Measurements from ENCODE around the gene TATDN3. TPM values are rescaled to one million over a fixed set of nuclear protein-coding genes. Genes with fewer than 3 reads are reported as not detected.
"Not testable (repeated sequence)": the region's sequence is repeated elsewhere in the genome, so short reads cannot be mapped to it uniquely, and the experiment has no call there.

The TATDN3 gene
- total RNA-seq, 1 donor: 14.1 TPM

DNA sequence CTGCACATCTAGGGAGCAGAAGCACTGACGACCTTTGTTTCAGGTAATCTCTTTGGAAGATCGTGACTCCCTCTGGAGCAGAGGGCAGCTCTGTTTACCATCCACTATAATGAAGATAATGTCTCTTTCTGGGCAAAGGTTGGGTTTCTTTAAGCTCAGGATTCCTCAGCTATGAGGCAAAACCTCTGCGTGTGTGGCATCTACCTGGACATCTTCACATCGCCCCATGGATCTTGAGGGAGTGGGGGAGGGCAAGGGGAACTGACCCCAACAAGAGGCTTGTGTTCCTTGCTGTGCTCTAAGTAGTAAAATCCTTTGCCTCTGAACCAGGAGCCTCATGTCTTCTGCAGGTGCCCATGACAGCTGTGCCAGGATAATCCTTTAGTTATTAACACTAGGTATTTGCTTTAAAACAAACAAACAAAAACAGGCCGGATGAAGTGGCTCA lies 36.2 kb downstream of the TATDN3 start:
- H3K27me3 ChIP-seq (ENCODE audit: insufficient read depth, low read length): no peaks in the 10 kb centered on the region
- no peaks in the 10 kb centered on the region for H3K4me1 ChIP-seq (ENCODE audit: insufficient read depth, low read length)
- no peak overlapping the region for H2AFZ ChIP-seq (ENCODE audit: low read length)
- DNase-seq (ENCODE audit: insufficient read length, low spot score, missing footprints): no peak
- no peaks in the 10 kb centered on the region for H4K20me1 ChIP-seq (ENCODE audit: insufficient read depth, low read length)
- no peak overlapping the region for H3K27ac ChIP-seq (ENCODE audit: low read depth, low read length)
- H3K36me3 ChIP-seq (ENCODE audit: insufficient read depth, low read length): no peaks in the 10 kb centered on the region
- H3K79me2 ChIP-seq (ENCODE audit: insufficient read depth, low read length): no peaks in the 10 kb centered on the region
- H3K9me3 ChIP-seq (ENCODE audit: low read depth, low read length): peaks cover 6% of the 10 kb centered on the region
- no peak for TF ChIP-seq CTCF (IDR thresholded peaks at IDR 0.05; ENCODE audit: extremely low read depth, low read depth, low read length)
- no peak overlapping the region for H3K4me2 ChIP-seq (ENCODE audit: insufficient read depth, low read length)
- no peak overlapping the region for H3K4me3 ChIP-seq (ENCODE audit: insufficient read depth, low read length)

DNA sequence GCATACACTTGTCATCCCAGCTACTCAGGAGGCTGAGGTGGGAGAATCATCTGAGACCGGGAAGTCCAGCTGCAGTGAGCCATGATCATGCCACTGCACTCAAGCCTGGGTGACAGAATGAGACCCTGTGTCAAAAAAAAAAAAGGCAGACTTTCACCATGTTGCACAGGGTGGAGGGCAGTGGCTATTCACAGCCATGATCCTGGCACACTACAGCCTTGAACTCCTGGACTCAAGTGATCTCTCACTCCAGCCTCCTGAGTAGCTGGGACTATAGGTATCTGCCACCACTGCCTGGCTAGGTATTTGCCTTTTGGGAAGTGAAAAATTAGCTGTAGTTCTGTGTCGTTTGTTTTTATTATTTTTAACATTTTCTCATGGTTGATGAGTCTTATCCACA lies 36.7 kb downstream of the TATDN3 start:
- no peaks in the 10 kb centered on the region for H3K4me1 ChIP-seq (ENCODE audit: insufficient read depth, low read length)
- no peaks in the 10 kb centered on the region for H3K36me3 ChIP-seq (ENCODE audit: insufficient read depth, low read length)
- no peak overlapping the region for H3K4me2 ChIP-seq (ENCODE audit: insufficient read depth, low read length)
- TF ChIP-seq CTCF (IDR thresholded peaks at IDR 0.05; ENCODE audit: extremely low read depth, low read depth, low read length): no peak
- peak; percentile 3 for DNase-seq (ENCODE audit: insufficient read length, low spot score, missing footprints)
- H3K4me3 ChIP-seq (ENCODE audit: insufficient read depth, low read length): no peak overlapping the region
- no peak overlapping the region for H3K27ac ChIP-seq (ENCODE audit: low read depth, low read length)
- H2AFZ ChIP-seq (ENCODE audit: low read length): no peak overlapping the region
- no peaks in the 10 kb centered on the region for H3K79me2 ChIP-seq (ENCODE audit: insufficient read depth, low read length)
- peaks cover 6% of the 10 kb centered on the region for H3K9me3 ChIP-seq (ENCODE audit: low read depth, low read length)
- H3K27me3 ChIP-seq (ENCODE audit: insufficient read depth, low read length): no peaks in the 10 kb centered on the region
- no peaks in the 10 kb centered on the region for H4K20me1 ChIP-seq (ENCODE audit: insufficient read depth, low read length)

DNA sequence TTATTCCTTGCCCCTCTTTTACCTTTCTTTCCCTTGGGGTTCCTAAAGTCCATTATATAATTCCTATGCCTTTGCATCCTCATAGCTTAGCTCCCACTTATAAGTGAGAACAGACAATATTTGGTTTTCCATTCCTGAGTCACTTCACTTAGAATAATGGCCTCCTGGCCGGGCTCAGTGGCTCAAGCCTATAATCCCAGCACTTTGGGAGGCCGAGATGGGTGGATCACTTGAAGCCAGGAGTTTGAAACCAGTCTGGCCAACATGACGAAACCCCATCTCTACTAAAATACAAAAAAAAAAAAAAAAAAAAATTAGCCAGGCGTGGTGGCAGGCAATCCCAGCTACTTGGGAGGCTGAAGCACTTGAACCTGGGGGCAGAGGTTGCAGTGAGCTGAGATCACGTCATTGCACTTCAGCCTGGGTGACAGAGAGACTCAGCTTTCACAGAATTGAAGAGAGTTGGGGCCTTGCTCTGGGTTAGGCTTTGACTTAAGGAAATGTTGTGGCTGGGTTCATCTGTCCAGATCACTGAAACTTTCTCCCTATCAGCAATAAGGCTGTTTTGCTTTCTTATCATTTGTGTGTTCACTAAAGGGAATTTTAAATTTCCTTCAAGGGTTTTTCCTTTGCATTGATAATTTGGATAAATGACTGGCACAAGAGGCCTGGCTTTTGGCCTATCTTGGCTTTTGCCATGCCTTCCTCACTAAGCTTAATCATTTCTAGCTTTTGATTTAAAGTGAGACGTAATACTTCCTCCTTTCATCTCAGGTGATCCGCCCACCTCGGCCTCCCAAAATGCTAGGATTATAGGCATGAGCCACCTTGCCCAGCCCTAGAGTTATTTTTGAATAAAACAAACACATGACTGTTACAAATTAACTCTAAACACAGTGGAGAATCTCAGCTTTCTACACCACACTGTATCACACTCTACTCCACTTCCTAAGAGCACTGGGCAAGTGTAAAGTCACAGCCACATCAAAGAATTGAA lies 41.8 kb downstream of the TATDN3 start:
- H2AFZ ChIP-seq (ENCODE audit: low read length); H3K36me3 ChIP-seq (ENCODE audit: insufficient read depth, low read length); H3K4me1 ChIP-seq (ENCODE audit: insufficient read depth, low read length); H3K27ac ChIP-seq (ENCODE audit: low read depth, low read length); H3K9me3 ChIP-seq (ENCODE audit: low read depth, low read length); H4K20me1 ChIP-seq (ENCODE audit: insufficient read depth, low read length); H3K79me2 ChIP-seq (ENCODE audit: insufficient read depth, low read length); H3K27me3 ChIP-seq (ENCODE audit: insufficient read depth, low read length); DNase-seq (ENCODE audit: insufficient read length, low spot score, missing footprints); H3K4me3 ChIP-seq (ENCODE audit: insufficient read depth, low read length); H3K4me2 ChIP-seq (ENCODE audit: insufficient read depth, low read length): not testable (repeated sequence)

- peak; percentile 14 for DNase-seq (ENCODE audit: insufficient read length, low spot score, missing footprints)
- no peaks in the 10 kb centered on the region for H4K20me1 ChIP-seq (ENCODE audit: insufficient read depth, low read length)
- no peak overlapping the region for H3K4me2 ChIP-seq (ENCODE audit: insufficient read depth, low read length)
- H3K79me2 ChIP-seq (ENCODE audit: insufficient read depth, low read length): no peaks in the 10 kb centered on the region
- no peak overlapping the region for H3K4me3 ChIP-seq (ENCODE audit: insufficient read depth, low read length)
- no peak overlapping the region for H2AFZ ChIP-seq (ENCODE audit: low read length)
- H3K27me3 ChIP-seq (ENCODE audit: insufficient read depth, low read length): no peaks in the 10 kb centered on the region
- TF ChIP-seq CTCF (IDR thresholded peaks at IDR 0.05; ENCODE audit: extremely low read depth, low read depth, low read length): no peak
- H3K36me3 ChIP-seq (ENCODE audit: insufficient read depth, low read length): no peaks in the 10 kb centered on the region
- H3K4me1 ChIP-seq (ENCODE audit: insufficient read depth, low read length): no peaks in the 10 kb centered on the region
- no peak overlapping the region for H3K27ac ChIP-seq (ENCODE audit: low read depth, low read length)
- H3K9me3 ChIP-seq (ENCODE audit: low read depth, low read length): no peaks in the 10 kb centered on the region
These were observed 46.5 kb downstream of the TATDN3 start for GRCh38 chr1:212838145-212838544.

DNA sequence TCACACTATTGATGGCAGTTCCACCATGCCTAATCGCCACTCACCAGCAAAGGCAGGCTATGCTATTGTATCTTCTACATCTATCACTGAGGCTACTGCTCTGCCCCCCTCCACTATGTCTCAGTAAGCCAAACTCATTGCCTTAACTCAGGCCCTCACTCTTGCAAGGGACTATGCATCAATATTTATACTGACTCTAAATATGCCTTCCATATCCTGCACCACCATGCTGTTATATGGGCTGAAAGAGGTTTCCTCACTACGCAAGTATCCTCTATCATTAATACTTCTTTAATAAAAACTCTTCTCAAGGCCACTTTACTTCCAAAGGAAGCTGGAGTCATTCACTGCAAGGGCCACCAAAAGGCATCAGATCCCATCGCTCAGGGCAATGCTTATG lies 52.8 kb downstream of the TATDN3 start:
- H3K27me3 ChIP-seq (ENCODE audit: insufficient read depth, low read length); H3K36me3 ChIP-seq (ENCODE audit: insufficient read depth, low read length); DNase-seq (ENCODE audit: insufficient read length, low spot score, missing footprints); H3K79me2 ChIP-seq (ENCODE audit: insufficient read depth, low read length); H3K9me3 ChIP-seq (ENCODE audit: low read depth, low read length); H3K4me1 ChIP-seq (ENCODE audit: insufficient read depth, low read length); H3K27ac ChIP-seq (ENCODE audit: low read depth, low read length); H3K4me2 ChIP-seq (ENCODE audit: insufficient read depth, low read length); H4K20me1 ChIP-seq (ENCODE audit: insufficient read depth, low read length); H2AFZ ChIP-seq (ENCODE audit: low read length); H3K4me3 ChIP-seq (ENCODE audit: insufficient read depth, low read length): not testable (repeated sequence)

All from osteoblast (primary cell).